ENCODE data around the gene ATP8A1. TPM values are rescaled to one million over a fixed set of nuclear protein-coding genes. Genes with fewer than 3 reads are reported as not detected.
A peak's percentile ranks its signal among the peaks of the same experiment; 100 is the strongest.

ATP8A1 gene
- total RNA-seq, 1 donor from 2014 or later: 32.3 TPM

DNA sequence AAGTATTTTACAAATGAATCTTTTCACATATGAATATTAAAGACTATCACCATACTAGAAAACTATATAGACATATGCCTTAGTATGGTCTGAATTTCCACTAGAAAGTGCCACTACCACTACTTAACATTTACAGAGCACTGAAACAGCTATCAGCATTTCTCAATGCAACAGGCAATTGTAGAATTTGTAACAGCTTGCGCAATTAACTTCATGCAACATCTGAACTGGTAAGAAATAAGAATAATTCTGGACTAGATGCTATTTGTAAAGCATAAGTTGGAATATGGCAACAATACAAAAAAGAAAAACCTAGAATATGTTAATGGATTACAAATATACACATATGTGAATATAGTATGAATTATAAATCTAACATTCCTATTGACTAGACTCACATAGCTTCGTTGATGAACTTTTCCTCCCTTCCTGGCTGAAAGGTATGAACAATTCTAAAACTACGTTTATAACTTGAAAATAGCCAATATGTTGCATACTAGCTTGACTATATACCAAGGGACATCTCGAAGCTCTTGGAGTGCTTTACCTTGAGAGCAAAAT, 82.0 kb downstream of the ATP8A1 start:
- no peak for DNase-seq (ENCODE audit: low read depth in 2 of 2)

DNA sequence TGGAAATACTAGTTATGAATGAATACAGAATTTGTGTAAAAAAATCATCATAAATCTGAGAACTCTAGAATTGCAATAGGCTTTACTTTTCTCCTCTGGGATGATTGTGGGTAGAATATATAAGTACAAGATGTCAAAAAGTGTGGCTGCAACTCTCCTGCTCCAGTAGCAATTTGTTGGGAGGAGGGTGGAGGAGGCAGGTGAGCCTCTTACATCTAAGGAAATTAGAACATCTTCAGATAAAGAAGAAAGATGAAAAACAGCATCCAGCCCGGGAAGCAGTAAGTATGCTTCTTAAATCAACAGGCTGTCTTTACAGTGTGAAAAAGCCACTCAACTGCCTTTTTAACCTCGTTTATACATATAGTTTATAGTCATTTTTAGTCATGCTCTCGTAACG, 83.7 kb downstream of the ATP8A1 start:
- DNase-seq (ENCODE audit: low read depth in 2 of 2): no peak

DNA sequence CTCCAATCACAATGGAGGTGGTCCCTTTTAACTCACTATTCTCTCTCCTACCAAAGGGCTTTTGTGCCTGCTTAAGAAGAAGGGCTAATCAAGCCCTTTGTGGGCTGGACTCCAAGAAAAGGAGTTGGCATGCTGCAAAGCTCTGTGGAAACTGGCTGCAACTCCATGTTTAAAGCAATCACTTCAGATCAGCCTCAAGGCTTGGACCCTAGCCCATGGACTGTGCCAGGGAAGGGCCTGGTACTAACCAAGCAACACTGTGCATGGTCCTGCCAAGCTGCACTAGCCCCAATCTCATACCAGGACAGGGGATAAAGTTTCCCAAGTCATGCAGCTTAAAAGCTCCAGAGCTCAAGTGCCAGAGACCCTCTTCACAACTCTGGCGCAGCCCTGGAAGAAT, 86.7 kb downstream of the ATP8A1 start:
- DNase-seq (ENCODE audit: low read depth in 2 of 2): no peak

DNA sequence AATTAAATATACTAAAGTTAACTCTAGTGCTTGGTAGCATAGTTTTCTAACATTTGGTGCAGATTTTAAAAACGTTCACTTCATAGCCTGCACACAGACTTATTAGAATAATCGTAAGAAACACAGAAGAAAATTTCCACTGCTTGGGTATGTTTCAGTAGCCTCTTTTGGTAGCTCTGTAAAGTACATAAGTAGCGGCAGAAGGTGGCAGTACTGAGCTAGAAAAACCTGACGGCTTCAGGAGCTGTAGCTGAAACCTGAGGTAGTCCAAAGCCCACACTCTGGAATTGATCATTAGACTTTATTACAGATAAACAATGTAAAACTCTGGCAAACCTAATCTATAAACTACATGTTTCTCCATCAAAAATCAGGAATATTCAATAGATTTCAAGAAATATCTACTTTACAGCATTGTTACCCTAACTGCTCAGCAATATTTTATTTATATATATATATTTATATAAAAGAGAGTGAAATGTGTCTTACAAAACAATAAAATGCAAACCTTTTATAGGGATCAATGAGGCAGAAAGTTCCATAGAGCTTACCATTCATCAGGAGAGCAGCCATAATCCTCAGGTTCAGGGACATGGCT, 88.2 kb downstream of the ATP8A1 start:
- DNase-seq (ENCODE audit: low read depth in 2 of 2): peak; percentile 72 to 86

DNA sequence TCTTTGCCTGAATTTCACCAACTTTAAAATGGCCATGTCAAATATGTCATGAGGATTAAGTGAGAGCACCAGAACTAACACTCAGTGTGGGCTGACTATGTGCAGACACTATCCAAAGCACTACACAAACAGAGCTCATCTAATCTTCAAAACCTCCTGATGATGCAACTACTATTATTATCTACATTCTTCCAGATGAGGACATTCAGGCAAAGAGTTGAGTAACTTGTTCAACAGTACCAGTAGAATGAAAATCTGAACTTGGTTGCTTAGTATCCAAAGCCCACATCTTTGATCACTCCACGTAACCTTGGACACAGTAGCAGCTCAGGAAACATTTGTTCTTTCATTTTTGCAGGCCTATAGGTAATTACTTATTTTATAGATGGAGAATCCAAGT, 90.1 kb downstream of the ATP8A1 start:
- DNase-seq (ENCODE audit: low read depth in 2 of 2): no peak

DNA sequence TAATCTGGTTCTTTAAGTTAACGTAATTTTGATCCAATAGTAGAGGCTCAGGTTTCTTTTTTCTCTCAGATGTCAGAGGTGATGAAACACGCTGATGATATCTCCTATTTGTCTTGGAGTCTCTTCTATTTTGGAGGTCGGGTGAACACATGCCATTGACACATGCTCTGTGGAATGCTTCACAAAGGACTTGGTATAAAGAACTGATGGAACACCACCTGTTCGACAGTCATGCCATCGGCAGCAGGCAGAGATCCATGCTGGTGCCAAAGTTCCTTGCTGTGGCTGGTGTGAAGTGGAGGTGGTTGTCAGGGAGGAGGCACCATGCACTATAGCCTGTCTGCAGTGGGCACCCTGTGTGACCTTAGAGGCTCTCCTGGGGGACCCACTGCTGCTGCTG, 94.9 kb downstream of the ATP8A1 start:
- no peak for DNase-seq (ENCODE audit: low read depth in 2 of 2)

DNA sequence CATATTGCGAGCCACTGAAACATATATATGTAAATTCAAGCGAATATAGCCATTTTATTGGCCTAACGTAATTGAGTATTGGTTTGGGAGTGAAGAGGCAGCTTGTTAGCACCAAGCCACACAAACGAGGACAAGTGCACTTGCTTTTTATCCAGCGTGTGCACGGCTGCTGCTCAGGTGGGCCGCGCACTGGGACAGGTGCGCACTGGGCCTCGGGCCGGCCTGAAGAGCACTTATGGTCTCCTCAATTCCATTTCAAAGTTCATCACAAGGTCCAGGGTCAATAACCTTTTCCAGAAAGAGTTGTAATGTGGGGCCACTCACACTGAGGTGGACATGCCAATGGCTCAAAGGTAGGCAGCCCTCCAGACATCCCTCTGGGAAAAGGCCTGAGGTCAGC, 95.9 kb downstream of the ATP8A1 start:
- no peak for DNase-seq (ENCODE audit: low read depth in 2 of 2)

DNA sequence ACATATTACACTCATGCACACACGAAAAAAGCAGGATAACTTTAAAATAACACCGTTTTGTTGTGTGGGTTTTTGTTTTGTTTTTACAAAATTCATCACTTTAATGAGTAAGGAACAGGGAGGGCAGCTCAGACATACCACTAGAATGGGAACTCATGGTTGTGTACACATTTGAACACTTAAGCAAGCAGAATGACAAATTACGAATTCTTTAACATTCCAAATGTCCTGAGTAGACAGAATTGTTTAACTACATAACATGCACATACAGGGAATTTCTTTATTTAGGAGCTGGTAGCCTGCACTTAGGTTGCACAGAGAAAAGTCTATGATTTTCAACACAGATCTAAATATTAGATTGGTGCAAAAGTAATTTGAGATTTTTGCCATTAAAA, 96.4 kb downstream of the ATP8A1 start:
- DNase-seq (ENCODE audit: low read depth in 2 of 2): no peak

DNA sequence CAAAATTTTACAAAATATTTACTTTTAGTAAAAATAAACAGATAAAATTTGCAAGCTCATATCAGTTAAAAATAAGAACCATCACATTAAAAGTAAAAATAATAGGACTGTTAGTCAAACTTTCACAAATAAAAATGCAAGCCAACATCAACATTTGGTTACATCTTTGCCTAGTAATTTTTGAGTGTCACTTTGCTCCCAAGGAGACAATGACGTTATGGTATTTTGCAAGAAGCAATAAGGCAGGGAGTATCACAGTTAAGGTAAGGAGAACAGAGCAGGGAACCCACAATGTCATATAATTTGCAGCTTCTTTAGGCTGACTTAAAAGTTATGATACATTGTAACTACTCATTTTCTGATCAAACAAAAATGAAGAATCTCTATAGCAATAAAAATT, 98.7 kb downstream of the ATP8A1 start:
- no peak for DNase-seq (ENCODE audit: low read depth in 2 of 2)

DNA sequence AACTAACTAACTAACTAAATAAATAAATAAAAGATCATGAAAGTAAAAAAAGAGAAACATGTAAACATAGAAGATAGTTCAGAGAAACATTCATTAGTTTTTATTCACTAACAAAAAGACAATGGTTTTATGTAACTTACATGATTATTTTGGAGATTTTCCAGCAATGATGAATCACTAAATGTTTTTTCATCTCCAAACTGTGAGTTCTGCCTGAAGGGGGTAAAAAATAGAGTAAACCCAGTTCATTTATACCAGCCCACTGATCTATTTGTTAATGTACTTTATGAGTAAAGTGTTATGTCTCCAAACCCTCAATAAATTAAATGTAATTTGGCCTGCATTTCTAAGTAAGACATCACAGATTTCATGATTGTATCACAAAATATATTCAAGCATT, 101.1 kb downstream of the ATP8A1 start:
- peak; percentile 22 to 72 for DNase-seq (ENCODE audit: low read depth in 2 of 2)

DNA sequence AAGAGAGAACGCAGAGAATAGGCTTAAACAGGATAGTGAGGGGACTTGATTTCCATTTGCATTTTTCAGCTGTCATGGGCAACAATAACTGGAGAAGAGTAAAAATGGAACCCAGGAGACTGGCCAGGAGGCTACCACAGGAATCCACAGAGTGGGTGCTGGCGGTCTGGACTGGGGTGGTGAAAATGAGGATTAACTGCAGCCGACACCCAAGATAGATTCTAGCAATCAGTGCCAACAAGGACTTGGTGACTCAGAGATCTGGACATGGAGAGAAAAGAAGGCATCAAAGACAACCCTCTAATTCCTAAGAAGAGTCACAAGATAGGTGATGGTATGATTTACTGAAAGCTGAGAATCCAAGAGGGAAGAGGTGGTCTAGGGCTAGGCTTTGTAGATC, 102.8 kb downstream of the ATP8A1 start:
- no peak for DNase-seq (ENCODE audit: low read depth in 2 of 2)

DNA sequence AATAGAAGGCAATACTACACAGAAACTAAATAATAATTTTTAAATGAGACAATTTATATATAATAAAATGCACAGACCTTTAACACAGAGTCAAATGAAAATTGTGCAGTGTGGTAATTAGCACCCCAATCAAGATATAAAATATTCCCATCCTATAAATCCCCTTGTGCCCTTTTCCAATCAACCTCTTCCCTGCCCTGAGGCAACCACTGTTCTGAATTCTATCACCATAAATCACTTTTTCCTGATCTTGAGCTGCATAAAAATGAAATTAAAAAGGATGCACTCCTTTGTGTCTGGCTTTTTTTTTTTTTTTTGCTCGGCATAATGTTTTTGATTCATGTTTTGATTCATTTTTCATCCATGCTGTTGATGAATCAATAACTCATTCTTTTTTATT, 107.0 kb downstream of the ATP8A1 start:
- no peak for DNase-seq (ENCODE audit: low read depth in 2 of 2)

DNA sequence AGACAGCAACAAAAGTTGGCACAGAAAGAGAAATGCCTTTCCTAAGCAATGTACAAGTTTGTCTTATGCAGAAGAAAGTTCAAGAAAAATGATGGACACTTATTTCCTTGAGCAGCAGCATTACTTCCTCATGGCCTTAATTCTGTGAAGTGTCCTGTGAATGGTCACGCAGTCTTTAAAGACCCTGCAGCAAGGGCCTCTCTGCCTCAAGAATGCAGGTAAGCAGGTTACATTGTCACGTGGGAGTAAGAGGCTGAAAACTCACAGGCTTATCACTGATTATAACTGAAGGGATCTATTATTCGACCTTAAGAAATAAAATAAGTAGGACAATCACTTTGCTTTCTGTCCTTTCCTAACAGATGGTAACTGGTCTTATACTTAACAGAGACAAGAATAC, 109.1 kb downstream of the ATP8A1 start:
- no peak for DNase-seq (ENCODE audit: low read depth in 2 of 2)

DNA sequence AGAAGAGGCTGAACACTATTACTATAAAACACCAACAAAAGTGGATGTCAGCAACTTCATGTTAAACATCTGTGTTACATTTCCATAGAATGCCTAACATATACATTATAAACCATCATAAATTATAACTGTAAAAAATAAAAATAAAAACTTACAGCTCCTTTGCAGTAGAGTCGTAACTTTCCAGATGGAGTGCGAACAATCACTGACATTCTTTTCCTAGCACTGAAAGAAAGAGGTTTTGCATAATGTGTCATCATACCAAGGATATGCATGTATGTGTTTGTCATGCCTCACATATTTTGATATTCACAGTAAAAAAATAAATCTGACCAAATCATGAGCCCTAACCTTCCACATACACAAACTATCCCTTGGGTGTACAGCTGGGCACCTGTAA, 113.1 kb downstream of the ATP8A1 start:
- DNase-seq (ENCODE audit: low read depth in 2 of 2): no peak

DNA sequence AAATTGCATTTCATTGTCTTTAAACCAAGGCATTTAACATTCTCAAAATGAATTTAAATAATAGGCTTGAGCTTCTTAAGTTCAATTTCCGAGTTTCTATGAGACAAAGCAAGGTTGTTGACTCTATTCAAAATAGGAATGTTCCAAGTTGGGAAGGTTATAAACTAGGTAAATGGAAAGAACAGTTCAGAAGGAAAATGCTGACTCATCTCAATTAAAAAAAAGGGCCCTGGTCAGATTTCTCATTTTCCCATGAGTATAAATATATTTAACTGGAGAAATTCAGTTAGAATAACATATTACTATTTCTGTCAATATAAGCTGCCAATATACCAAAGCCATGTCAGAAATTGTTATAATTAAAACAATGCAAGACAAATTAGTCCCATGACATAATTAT, 113.8 kb downstream of the ATP8A1 start:
- DNase-seq (ENCODE audit: low read depth in 2 of 2): no peak

DNA sequence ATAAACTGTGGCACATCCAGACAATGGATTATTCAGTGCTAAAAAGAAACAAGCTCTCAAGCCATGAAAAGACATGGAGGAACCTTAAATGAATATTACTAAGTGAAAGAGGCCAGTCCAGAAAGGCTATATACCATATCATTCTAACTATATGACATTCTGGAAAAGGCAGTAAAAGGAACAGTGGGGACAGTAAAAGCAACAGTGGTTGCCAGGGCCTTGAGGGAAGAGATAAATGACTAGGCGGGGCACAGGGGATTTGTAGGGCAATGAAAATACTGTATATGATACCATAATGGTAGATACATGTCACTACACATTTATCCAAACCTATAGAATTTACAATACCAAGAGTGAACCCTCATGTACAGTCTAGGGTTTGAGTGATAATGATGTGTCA, 115.3 kb downstream of the ATP8A1 start:
- no peak for DNase-seq (ENCODE audit: low read depth in 2 of 2)

DNA sequence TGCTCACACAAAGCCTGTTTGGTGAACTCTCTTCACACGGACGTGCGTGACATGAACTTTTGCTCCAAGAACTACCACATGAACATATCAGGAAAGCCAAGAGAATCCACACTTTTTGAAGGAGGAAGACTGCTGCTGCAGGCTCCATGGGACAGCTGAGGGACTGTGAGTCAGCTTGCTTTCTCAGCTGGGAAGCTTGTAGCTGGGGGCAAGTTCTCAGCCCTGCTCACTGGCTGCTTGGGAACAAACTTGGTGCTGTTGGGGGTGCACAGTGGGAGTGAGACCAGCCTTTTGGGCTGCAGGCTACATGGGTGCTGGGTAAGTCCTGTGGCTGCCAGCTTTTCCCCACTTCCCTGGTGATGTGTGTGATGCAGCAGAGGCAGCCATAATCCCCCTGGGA, 123.9 kb downstream of the ATP8A1 start:
- DNase-seq (ENCODE audit: low read depth in 2 of 2): no peak

DNA sequence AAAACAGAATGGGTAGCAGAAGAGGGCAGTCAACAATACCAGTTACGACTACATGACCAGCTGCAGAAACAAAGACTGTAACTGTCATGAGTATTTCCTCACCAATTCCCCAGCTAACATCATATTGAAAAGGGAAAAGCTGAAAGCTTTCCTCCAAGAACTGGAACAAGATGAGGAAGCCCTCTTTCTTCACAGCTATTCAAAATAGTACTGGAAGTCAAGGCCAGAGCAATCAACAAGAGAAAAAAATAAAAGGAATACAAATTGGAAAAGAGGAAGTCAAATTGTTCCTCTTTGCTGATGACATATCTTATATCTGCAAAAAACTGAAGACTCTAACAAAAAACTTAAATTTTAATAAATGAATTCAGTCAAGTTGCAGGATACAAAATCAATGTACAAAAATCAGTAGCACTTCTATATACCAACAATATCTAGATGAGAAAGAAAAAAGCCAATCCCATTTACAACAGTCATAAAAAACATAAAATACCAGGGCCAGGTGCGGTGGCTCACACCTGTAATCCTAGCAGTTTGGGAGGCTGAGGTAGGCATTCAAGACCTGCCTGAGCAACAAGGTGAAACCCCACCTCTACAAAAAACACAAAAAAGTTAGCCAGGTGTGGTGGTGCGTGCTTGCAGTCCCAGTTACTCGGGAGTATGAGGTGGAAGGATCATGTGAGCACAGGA, 125.4 kb downstream of the ATP8A1 start:
- no peak for DNase-seq (ENCODE audit: low read depth in 2 of 2)

DNA sequence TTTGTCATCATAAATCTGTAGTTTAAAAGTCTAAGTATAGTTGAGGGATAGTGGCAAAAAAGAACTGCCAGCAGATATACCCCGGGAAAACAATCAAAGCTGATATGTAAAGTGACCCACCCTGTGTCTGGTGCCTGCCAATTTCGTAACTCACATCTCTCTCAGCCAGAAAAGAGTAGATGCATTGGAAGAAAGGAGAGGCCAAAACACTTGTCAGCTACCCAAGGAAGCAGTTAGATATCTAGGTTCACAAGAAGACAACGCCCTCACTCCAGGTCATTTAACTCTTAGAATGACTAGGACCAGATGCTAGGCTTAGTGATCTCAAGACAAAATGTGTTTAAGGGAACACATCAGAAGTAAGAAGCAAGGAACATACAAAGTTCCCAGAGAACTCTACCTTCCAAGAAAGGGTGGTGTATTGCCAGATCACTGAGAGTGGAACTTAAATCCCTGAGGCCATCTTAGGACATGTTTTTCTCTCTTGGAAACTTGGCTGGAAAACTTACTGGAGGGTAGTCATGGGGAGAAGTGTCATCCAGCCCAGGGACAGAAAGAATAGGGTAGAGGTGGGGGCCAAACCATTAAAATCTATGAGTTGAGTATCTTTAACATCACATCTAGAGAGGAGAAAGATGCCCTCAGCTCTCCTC, 133.7 kb downstream of the ATP8A1 start:
- DNase-seq (ENCODE audit: low read depth in 2 of 2): no peak

DNA sequence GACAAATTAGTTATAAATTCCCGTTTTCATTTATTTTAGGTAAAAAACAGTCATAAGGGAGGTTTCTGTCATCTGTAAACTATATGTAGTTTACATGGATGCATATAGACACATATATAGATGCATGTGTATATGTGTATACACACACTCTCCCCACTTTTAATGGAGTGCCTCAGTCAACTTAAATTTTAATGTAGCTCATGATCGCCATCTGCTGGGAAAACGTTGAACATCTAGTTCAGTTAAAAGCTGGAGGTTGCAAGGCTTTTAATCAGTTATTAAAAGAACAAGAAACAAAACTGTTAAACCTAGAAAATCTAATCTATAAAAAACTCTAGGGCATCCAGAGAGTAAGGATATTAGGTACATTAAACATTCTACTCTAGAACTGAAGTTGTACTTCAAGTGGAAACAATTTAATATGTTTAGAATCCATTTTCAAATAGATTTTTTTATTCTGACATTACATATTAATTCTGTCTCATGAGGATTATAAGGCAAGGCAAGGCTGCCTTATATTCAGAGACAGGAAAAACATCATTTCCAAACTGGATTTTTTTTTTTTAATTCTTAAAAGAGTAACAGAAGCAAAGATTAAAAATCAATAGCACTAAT, 137.0 kb downstream of the ATP8A1 start:
- DNase-seq (ENCODE audit: low read depth in 2 of 2): peak; percentile 64 to 72

DNA sequence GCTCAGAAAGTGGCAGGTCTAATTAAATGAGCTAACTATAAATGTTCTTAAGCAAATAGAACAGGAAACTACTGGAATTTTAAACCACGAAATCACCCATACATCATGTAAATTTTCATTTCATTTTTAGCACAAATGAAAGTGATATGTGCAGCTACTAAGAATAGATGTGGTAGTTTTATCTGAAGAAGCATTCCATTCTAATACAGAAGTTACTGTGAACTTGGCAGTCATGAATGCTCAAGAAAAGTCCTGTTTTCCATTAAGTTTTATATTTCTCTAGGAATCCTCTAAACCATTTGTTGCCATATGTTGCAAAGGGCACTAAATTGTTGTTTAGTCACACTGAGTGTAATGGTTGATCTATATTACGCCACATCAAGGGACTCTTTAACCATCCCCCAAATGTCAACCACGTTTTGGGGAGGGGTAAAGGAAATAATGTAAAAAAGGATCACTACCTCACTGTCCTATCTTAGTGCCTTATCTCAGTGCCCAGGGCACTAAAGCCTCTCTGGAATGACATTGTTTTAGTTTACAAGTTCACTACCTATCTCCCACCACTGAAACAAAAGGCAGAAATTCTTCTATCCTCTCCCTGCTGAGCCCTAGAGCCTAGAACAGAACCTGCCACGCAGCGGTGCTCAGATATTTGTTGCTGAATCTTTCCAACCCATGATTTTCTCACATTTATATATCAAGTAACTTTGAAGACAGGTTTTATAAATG, 141.6 kb downstream of the ATP8A1 start:
- DNase-seq (ENCODE audit: low read depth in 2 of 2): no peak

Data from lung microvascular endothelial cell (primary cell).